ENCODE results near the gene CAMTA1.

The CAMTA1 gene

GRCh38 chr1:7430691-7431090 lies 645.4 kb downstream of the CAMTA1 start:
- DNase-seq = no peak

- DNase-seq = no peak
These were observed 647.0 kb downstream of the CAMTA1 start for GRCh38 chr1:7432102-7432899.

DNA sequence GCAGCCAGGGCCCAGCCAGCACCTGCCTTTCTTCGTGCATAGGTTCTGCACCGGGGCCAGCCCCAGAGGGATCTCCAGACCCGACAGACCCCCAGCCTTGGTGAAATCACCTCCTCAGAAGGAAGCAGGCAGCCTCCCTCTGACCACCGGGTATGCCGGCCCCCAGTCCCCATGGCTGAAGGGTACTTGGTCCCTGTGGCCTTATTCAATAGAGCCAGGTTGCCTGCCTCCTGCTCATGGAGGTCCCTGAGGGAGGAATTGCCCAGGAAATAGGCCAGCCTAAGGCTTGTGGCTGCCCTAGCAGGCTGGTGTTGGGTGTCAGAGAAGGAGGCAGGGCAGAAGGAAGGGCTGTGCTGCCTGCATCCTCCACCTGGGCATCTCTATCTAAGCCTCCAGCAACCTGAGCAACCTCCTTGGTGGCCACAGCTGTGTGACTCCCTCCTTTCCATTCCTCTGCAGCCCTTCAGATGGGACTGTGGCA lies 647.7 kb downstream of the CAMTA1 start:
- DNase-seq = no peak

DNA sequence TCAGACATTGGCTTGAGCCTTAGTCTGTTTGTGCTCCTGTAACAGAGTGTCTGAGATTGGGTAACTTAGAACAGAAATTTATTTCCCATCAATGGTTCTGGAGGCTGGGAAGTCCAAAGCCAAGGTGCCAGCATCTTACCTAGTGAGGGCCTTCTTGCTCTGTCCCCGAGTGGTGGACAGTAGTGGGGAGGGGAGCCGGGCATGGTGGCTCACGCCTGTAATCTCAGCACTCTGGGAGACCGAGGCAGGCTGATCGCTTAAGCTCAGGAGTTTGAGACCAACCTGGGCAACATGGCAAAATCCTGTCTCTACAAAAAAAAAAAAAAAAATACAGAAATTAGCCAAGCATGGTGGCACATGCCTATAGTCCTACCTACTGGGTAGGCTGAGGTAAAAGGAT lies 649.3 kb downstream of the CAMTA1 start:
- DNase-seq = no peak

- no peak for DNase-seq
These were observed 650.2 kb downstream of the CAMTA1 start for GRCh38 chr1:7435276-7436055.

DNA sequence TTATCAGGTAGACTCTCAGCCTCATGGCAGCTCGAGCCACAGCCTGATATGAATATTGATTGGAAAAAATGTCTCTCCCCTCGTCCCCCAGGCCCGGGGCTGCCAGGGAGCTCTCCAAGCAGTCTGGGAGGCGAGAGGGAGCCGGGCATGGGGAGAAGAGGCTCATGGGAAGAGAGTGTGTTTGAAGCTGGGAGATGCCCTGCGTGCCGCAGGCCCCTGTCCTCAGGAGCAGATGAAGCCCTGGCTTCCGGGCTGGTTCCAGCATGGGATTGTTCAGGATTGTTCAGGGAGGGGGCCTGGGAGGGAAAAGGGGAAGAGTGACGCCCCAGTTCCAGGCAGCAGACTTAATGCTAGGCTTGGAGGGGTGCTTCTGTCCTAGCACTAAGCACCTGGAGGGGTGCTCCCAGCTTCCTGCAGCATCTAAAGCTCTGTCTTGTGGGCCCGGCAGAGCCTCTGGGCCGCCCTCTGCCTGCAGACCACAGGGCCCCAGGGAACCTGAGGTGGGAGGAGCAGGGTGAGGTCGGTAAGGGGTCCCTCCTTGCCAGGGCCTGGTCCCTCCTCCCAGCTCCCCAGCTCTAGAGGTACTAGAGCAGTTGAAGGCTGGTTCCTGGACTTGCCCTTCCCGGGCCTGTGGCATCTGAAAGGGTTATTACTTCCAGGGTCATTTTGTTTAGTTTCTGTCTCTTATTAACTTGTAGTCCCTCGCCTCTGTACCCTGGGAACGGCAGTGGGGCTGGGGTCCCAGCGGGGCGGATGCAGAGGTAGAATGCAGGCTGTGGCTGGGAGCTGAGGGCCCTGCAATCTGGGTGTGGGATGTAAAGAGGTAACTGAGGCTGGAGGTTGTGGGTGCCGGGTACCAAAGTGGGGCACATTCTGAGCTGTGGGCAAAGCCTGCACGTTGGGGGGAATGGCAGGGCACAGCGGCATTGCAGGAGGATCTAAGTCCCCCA lies 651.1 kb downstream of the CAMTA1 start:
- DNase-seq = no peak

- DNase-seq = no peak
These were observed 651.8 kb downstream of the CAMTA1 start for GRCh38 chr1:7437036-7437435.

GRCh38 chr1:7437608-7438395 lies 652.5 kb downstream of the CAMTA1 start:
- DNase-seq = no peak

GRCh38 chr1:7438396-7438785 lies 653.1 kb downstream of the CAMTA1 start:
- DNase-seq = no peak

- no peak for DNase-seq
These were observed 653.8 kb downstream of the CAMTA1 start for GRCh38 chr1:7438921-7439655.

DNA sequence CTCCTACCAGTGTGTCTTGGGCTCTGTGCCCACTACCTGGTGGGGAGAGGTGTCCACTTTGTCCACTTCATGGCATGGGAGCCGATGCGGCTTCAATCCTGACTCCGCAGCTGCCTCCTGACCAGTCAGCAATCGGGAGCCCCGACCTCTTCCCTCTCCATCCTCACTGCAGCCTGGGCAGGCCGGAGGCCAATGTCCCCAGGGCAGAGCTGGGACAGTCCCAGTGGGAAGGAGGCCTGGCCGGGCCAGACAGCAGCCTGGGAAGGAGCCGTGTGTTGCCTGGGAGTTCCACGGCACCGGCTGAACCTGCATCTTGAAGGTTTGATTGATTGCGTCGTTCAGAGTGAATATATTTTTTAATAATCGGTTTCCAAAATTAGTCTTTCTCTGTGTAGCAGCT lies 654.9 kb downstream of the CAMTA1 start:
- DNase-seq = no peak

- no peak for DNase-seq
These were observed 656.0 kb downstream of the CAMTA1 start for GRCh38 chr1:7441143-7441841.

- DNase-seq = no peak
These were observed 656.8 kb downstream of the CAMTA1 start for GRCh38 chr1:7442036-7442435.

GRCh38 chr1:7442918-7443317 lies 657.7 kb downstream of the CAMTA1 start:
- no peak for DNase-seq

GRCh38 chr1:7444363-7444762 lies 659.1 kb downstream of the CAMTA1 start:
- DNase-seq = no peak

DNA sequence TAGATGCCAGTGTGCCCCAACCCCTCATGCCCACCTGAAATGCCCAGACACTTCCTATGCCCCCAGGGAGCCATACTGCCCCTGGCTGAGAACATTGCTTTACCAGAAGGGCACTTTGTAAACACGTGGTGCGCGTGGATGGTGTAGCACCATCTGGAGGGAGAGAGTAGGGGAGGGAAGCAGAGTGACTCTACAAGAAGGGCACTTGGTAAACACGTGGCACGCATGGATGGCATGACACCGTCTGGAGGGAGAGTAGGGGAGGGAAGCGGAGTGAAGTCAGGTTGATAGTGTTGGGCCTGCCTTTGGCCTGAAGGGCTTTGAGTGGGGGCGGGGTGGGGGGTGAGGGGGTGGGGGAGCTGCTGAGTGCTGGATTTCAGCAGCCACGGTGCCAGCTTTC lies 661.8 kb downstream of the CAMTA1 start:
- no peak for DNase-seq

GRCh38 chr1:7447736-7448135 lies 662.5 kb downstream of the CAMTA1 start:
- no peak for DNase-seq

GRCh38 chr1:7448986-7449385 lies 663.7 kb downstream of the CAMTA1 start:
- no peak for DNase-seq

GRCh38 chr1:7449750-7450149 lies 664.5 kb downstream of the CAMTA1 start:
- no peak for DNase-seq

DNA sequence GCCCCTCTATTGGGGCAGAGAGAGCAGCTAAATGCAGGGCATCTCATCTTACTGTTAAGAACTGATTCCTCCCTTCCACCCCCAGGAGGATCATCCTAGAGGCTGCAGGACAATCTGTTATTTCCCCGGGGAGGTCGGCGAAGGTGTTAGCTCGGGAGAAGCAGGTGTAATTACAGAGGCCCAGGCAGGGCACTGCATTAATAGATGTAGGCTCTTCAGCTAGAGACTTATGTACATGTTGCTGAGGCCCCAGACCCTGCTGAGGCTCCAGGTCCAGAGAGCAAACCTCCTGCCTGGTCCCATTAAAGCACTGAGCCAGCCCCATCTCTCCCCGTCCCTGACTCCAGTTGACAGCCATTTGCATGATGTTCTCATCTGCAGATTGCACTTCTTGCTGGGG lies 665.6 kb downstream of the CAMTA1 start:
- no peak for DNase-seq

DNA sequence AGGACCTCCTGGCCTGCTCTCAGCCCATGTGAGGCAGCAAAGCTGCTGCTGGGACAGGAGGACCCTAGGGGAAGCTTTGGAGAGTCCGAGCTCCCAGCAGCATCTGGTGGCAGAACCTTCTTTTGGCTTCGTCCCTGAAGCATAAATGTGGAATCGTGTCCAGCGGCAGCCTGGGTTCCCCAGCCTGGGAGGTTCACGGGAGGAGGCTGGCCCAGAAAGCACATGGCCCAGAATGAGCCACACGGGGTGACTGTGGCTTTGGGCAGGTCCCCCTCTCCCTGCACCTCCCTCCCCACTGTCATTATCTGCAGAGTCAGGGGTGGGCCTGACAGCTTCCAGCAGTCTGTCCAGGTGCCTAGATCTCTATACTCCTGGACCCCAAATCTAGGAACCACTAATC lies 667.8 kb downstream of the CAMTA1 start:
- DNase-seq = no peak

All from NCI-H1930 (cell line).